ENCODE data around the gene SCAMP1. TPM values are rescaled to one million over a fixed set of nuclear protein-coding genes. Genes with fewer than 3 reads are reported as not detected.
A peak's percentile ranks its signal among the peaks of the same experiment; 100 is the strongest.

The SCAMP1 gene
- total and polyA plus RNA-seq, 2 of the 13 experiments (the other 11 are each of a cell fraction or from before 2014, with no cell fraction given), result 18.2 to 33.7 TPM

- Histone ChIP-seq H3K4me3 (replicated peaks in 1 of 3; ENCODE audit: insufficient read depth in 1 of 3, low read depth in 2 of 3, low read length in 3 of 3) (no peak overlapping the region), H3K4me2 (ENCODE audit: low read depth, low read length) (no peak overlapping the region), H2AFZ (ENCODE audit: low read length) (no peak overlapping the region), H3K36me3 (replicated peaks in 1 of 2; ENCODE audit: control insufficient read depth in 1 of 2, insufficient read depth in 2 of 2, low read length in 2 of 2) (peaks cover 0 to 1% of the 10 kb centered on the region in 2 experiments; a peak in 1 of 5 replicates), H3K9ac (ENCODE audit: insufficient read depth, low read depth, low read length) (no peak overlapping the region), H3K9me3 (ENCODE audit: low read length) (no peaks in the 10 kb centered on the region), H3K4me1 (ENCODE audit: insufficient read depth, low read length) (peaks cover 39% of the 10 kb centered on the region), H3K27me3 (ENCODE audit: control insufficient read depth in 1 of 2, insufficient read depth in 2 of 2, low read length in 2 of 2) (no peaks in the 10 kb centered on the region), H4K20me1 (ENCODE audit: insufficient read depth, low read length) (no peaks in the 10 kb centered on the region), H3K27ac (ENCODE audit: extremely low read length, insufficient read depth, low read length) (no peak overlapping the region), H3K79me2 (ENCODE audit: insufficient read depth, low read length) (peaks cover 6% of the 10 kb centered on the region)
- in situ Hi-C loops (cut with HindIII; ENCODE audit: extremely low pct_ligation_motif_present, low pct_unique_long_range_greater_than_20kb), result no loop called here
- BruUV-seq (replicated peaks), result no TSS peak
- ATAC-seq (no peak), DNase-seq (ENCODE audit: low spot score) (no peak), FAIRE-seq (no peak)
- TF ChIP-seq IRF1 (CRISPR knock-in tag; IDR thresholded peaks at IDR 0.05; ENCODE audit: low read depth) (no peak), MLLT10 (CRISPR knock-in tag; IDR thresholded peaks at IDR 0.05) (no peak), JUN (CRISPR knock-in tag; IDR thresholded peaks at IDR 0.05) (no peak), STAG1 (CRISPR knock-in tag; IDR thresholded peaks at IDR 0.05) (peak; percentile 29), ZNF468 (CRISPR knock-in tag; IDR thresholded peaks at IDR 0.05) (no peak), SP5 (CRISPR knock-in tag; IDR thresholded peaks at IDR 0.05; ENCODE audit: borderline replicate concordance, low read depth) (no peak), TEAD3 (CRISPR knock-in tag; optimal IDR thresholded peaks at IDR 0.05; ENCODE audit: borderline replicate concordance) (peak; percentile 9), NPAS2 (CRISPR knock-in tag; IDR thresholded peaks at IDR 0.05; ENCODE audit: borderline replicate concordance) (no peak), CTCF (CRISPR knock-in tag; IDR thresholded peaks at IDR 0.05) (peak; percentile 31), ZNF441 (CRISPR knock-in tag; IDR thresholded peaks at IDR 0.05; ENCODE audit: borderline replicate concordance) (no peak), NFYC (CRISPR knock-in tag; IDR thresholded peaks at IDR 0.05) (no peak)
- WGBS (ENCODE audit: low lambda C conversion rate), result 97% methylated on average over 3 of the region's 3 CpGs
- CTCF ChIA-PET (ENCODE audit: low intra/inter-chr PET ratio, low total read pairs), result no interaction called here
- intact Hi-C loops (cut with micrococcal nuclease; ENCODE audit: unreplicated experiment), result loop anchor here (1.0 to 5.0 kb wide), 2 partner anchors 22 to 33 kb away; no protein-coding TSS in a partner anchor
- POLR2A ChIA-PET, result no interaction called here
Measured at GRCh38 chr5:78515670-78516069, 155.3 kb downstream of the SCAMP1 start.

Measured in HepG2 (cell line).